H9 (cell line): ENCODE data around the gene AMPD2. TPM values are rescaled to one million over a fixed set of nuclear protein-coding genes. Genes with fewer than 3 reads are reported as not detected.

Source experiments
- DNase-seq: peaks from one replicate; pipeline ENCODE4 v3.0.0-alpha.2; 2017
- H2AFZ ChIP-seq: one replicate; pipeline ENCODE4 v1.6.1; 2013; ENCODE audit warnings: mild to moderate bottlenecking, low read length, control low read depth, moderate library complexity
- H2AK5ac ChIP-seq: 2 replicates; pipeline ENCODE4 v1.6.1; 2013; ENCODE audit warnings: low read length, control low read depth, mixed read lengths; ENCODE audit not compliant: insufficient read length
- H2BK120ac ChIP-seq: one replicate; pipeline ENCODE4 v1.6.1; 2013; ENCODE audit warnings: low read depth, mild to moderate bottlenecking, low read length, control low read depth, inconsistent platforms; ENCODE audit not compliant: poor library complexity, severe bottlenecking
- H2BK12ac ChIP-seq: 2 replicates; pipeline ENCODE4 v1.6.1; 2013; ENCODE audit warnings: low read length, control low read depth, mixed read lengths, low read depth; ENCODE audit not compliant: insufficient read length
- H2BK15ac ChIP-seq: 2 replicates; pipeline ENCODE4 v1.6.1; 2013; ENCODE audit warnings: low read depth, low read length, control low read depth
- H2BK20ac ChIP-seq: one replicate; pipeline ENCODE4 v1.6.1; 2013; ENCODE audit warnings: low read depth, mild to moderate bottlenecking, low read length, control low read depth, inconsistent platforms; ENCODE audit not compliant: poor library complexity, severe bottlenecking
- H2BK5ac ChIP-seq: 2 replicates; pipeline ENCODE4 v1.6.1; 2013; ENCODE audit warnings: low read length, control low read depth, mixed read lengths; ENCODE audit not compliant: insufficient read length
- H3K14ac ChIP-seq: 2 replicates; pipeline ENCODE4 v1.6.1; 2013; ENCODE audit warnings: low read length, control low read depth; ENCODE audit not compliant: insufficient read depth
- H3K18ac ChIP-seq: 2 replicates; pipeline ENCODE4 v1.6.1; 2013; ENCODE audit warnings: low read depth, mild to moderate bottlenecking, mixed read lengths, low read length, control low read depth; ENCODE audit not compliant: insufficient read length
- H3K23ac ChIP-seq: 2 replicates; pipeline ENCODE4 v1.6.1; 2013; ENCODE audit warnings: low read length, control low read depth, mixed read lengths, low read depth; ENCODE audit not compliant: insufficient read length
- H3K23me2 ChIP-seq: 2 replicates; pipeline ENCODE4 v1.6.1; 2013; ENCODE audit warnings: low read depth, mild to moderate bottlenecking, mixed read lengths, low read length, control low read depth; ENCODE audit not compliant: insufficient read length, poor library complexity, severe bottlenecking
- H3K27ac ChIP-seq: 2 replicates; pipeline ENCODE4 v1.5.1; 2013; ENCODE audit warnings: low read length, control low read depth, mixed read lengths, low read depth; ENCODE audit not compliant: insufficient read length
- H3K27me3 ChIP-seq: 2 replicates; pipeline ENCODE4 v1.6.1; 2013; ENCODE audit warnings: low read length, control low read depth, inconsistent platforms; ENCODE audit not compliant: insufficient read depth
- H3K4ac ChIP-seq: 2 replicates; pipeline ENCODE4 v1.6.1; 2013; ENCODE audit warnings: low read depth, mild to moderate bottlenecking, control low read depth, inconsistent platforms, low read length, moderate library complexity
- H3K4me1 ChIP-seq: 2 replicates; pipeline ENCODE4 v1.6.1; 2013; ENCODE audit warnings: low read length, control low read depth, inconsistent platforms; ENCODE audit not compliant: insufficient read depth
- H3K4me2 ChIP-seq: 2 replicates; pipeline ENCODE4 v1.6.1; 2013; ENCODE audit warnings: low read length, control low read depth, mixed read lengths; ENCODE audit not compliant: insufficient read length, insufficient read depth
- H3K56ac ChIP-seq: 2 replicates; pipeline ENCODE4 v1.6.1; 2013; ENCODE audit warnings: low read depth, mild to moderate bottlenecking, mixed read lengths, low read length, control low read depth; ENCODE audit not compliant: insufficient read length
- H3K79me1 ChIP-seq: 2 replicates; pipeline ENCODE4 v1.6.1; 2013; ENCODE audit warnings: low read depth, mild to moderate bottlenecking, moderate library complexity, low read length, control low read depth, inconsistent platforms; ENCODE audit not compliant: insufficient read depth, poor library complexity, severe bottlenecking
- H3K79me2 ChIP-seq: 2 replicates; pipeline ENCODE4 v1.6.1; 2013; ENCODE audit warnings: low read length, control low read depth, inconsistent platforms; ENCODE audit not compliant: insufficient read depth
- H3K9ac ChIP-seq: 2 replicates; pipeline ENCODE4 v1.6.1; 2013; ENCODE audit warnings: low read length, control low read depth, mixed read lengths; ENCODE audit not compliant: insufficient read length; ENCODE audit errors: extremely low read depth
- H3K9me3 ChIP-seq: one replicate; pipeline ENCODE4 v1.6.1; 2013; ENCODE audit warnings: low read depth, low read length, inconsistent platforms; ENCODE audit not compliant: control insufficient read depth
- H3T11ph ChIP-seq: one replicate; pipeline ENCODE4 v1.6.1; 2013; ENCODE audit warnings: mild to moderate bottlenecking, low read length, control low read depth, inconsistent platforms
- H4K20me1 ChIP-seq: one replicate; pipeline ENCODE4 v1.6.1; 2013; ENCODE audit not compliant: control insufficient read depth, insufficient read length, insufficient read depth
- H4K5ac ChIP-seq: 2 replicates; pipeline ENCODE4 v1.6.1; 2013; ENCODE audit warnings: low read depth, mild to moderate bottlenecking, mixed read lengths, low read length, control low read depth; ENCODE audit not compliant: insufficient read length
- H4K8ac ChIP-seq: replicated peaks from 2 replicates; pipeline ENCODE4 v1.6.1; 2013; ENCODE audit warnings: low read length, control low read depth, mixed read lengths, low read depth; ENCODE audit not compliant: insufficient read length
- H4K91ac ChIP-seq: 2 replicates; pipeline ENCODE4 v1.6.1; 2013; ENCODE audit warnings: low read depth, mild to moderate bottlenecking, moderate library complexity, mixed read lengths, low read length, control low read depth; ENCODE audit not compliant: insufficient read length
- H3K27ac Mint-ChIP-seq, 3 experiments: 2 replicates in 2 of 3; 3 replicates in 1 of 3; pipeline ENCODE4 v1.8.0; 2020 to 2021; ENCODE audit warnings: mixed read lengths in 3 of 3, mild to moderate bottlenecking in 1 of 3, moderate library complexity in 1 of 3
- H3K27me3 Mint-ChIP-seq: 2 replicates; pipeline ENCODE4 v1.8.0; 2021; ENCODE audit warnings: low read depth, mild to moderate bottlenecking, moderate library complexity, mixed read lengths
- H3K36me3 Mint-ChIP-seq, 3 experiments: 2 replicates in 2 of 3; 3 replicates in 1 of 3; pipeline ENCODE4 v1.8.0; 2020 to 2021; ENCODE audit warnings: low read depth in 3 of 3, mixed read lengths in 3 of 3; ENCODE audit not compliant: insufficient read depth in 1 of 3
- H3K4me1 Mint-ChIP-seq, 2 experiments: 2 replicates each; pipeline ENCODE4 v1.8.0; 2020; ENCODE audit warnings: mixed read lengths in 2 of 2
- H3K4me3 Mint-ChIP-seq, 2 experiments: 2 replicates in 1 of 2; 3 replicates in 1 of 2; pipeline ENCODE4 v1.8.0; 2020 to 2021; ENCODE audit warnings: mild to moderate bottlenecking in 2 of 2, mixed read lengths in 2 of 2, moderate library complexity in 1 of 2
- H3K9me3 Mint-ChIP-seq, 2 experiments: 2 replicates in 1 of 2; 3 replicates in 1 of 2; pipeline ENCODE4 v1.8.0; 2020; ENCODE audit warnings: mild to moderate bottlenecking in 2 of 2, mixed read lengths in 2 of 2, moderate library complexity in 1 of 2
- CTCF ChIP-seq: fragments of 200-600 bp; sonication (generic); conservative IDR thresholded peaks from 3 replicates; pipeline ENCODE4 v1.8.0; 2021; ENCODE audit warnings: antibody characterized with exemption, mild to moderate bottlenecking
- WGBS: extraction: QIAGEN DNeasy Blood & Tissue Kit; methylation state at CpG from one replicate; pipeline ENCODE4 v1.1.7; 2013; ENCODE audit warnings: missing lambda C conversion rate, low lambda C conversion rate, mixed read lengths; ENCODE audit not compliant: insufficient read length; ENCODE audit errors: extremely low coverage; 5-methylcytosine and 5-hydroxymethylcytosine counted together
- total RNA-seq: library from RNA; stranded (reverse); gene quantifications from 2 replicates; pipeline ENCODE4 v1.2.1, GENCODE V29; 2021

Gene AMPD2
- total RNA-seq, 1 experiment from 2014 or later: 65.1 TPM

- no peaks in the 10 kb centered on the region for H3K9me3 ChIP-seq
- no peak overlapping the region for H2BK15ac ChIP-seq
- H2BK12ac ChIP-seq: no peak overlapping the region
- H3K14ac ChIP-seq: no peak overlapping the region
- H3K9ac ChIP-seq: no peak overlapping the region
- peaks cover 27 to 48% (median 43%) of the 10 kb centered on the region in 3 experiments; a peak in 6 of 7 replicates for H3K36me3 Mint-ChIP-seq
- no peak overlapping the region for H3K27ac Mint-ChIP-seq
- no peaks in the 10 kb centered on the region for H3K79me1 ChIP-seq
- H3K27me3 ChIP-seq: no peaks in the 10 kb centered on the region
- H2AFZ ChIP-seq: no peak overlapping the region
- peaks cover 4 to 20% of the 10 kb centered on the region in 2 experiments for H3K4me1 Mint-ChIP-seq
- no peak overlapping the region for H3K27ac ChIP-seq
- no peak overlapping the region for H4K5ac ChIP-seq
- H3K18ac ChIP-seq: no peak overlapping the region
- no peaks in the 10 kb centered on the region for H3K27me3 Mint-ChIP-seq
- H3T11ph ChIP-seq: no peak overlapping the region
- H2BK20ac ChIP-seq: no peak overlapping the region
- no peaks in the 10 kb centered on the region for H3K4me1 ChIP-seq
- H3K23me2 ChIP-seq: no peaks in the 10 kb centered on the region
- DNase-seq: no peak
- H3K9me3 Mint-ChIP-seq: no peaks in the 10 kb centered on the region
- no peaks in the 10 kb centered on the region for H3K79me2 ChIP-seq
- H2AK5ac ChIP-seq: no peak overlapping the region
- no peak overlapping the region for H2BK120ac ChIP-seq
- H2BK5ac ChIP-seq: no peak overlapping the region
- no peak overlapping the region for H3K23ac ChIP-seq
- TF ChIP-seq CTCF: no peak
- no peak overlapping the region for H4K91ac ChIP-seq
- no peak overlapping the region for H3K4me3 Mint-ChIP-seq
- H3K56ac ChIP-seq: no peak overlapping the region
- no peak overlapping the region for H3K4me2 ChIP-seq
- H4K20me1 ChIP-seq: no peaks in the 10 kb centered on the region
- no CpG with 5 or more reads among the region's 10 CpGs for WGBS
- H4K8ac ChIP-seq: no peak overlapping the region
- H3K4ac ChIP-seq: no peak overlapping the region
Measured at GRCh38 chr1:109629372-109630030, 9.9 kb downstream of the AMPD2 start.
